Common myeloid progenitor, CD34-positive (primary cell): ENCODE data around the gene PSME3.
"Not testable (repeated sequence)": the region's sequence is repeated elsewhere in the genome, so short reads cannot be mapped to it uniquely, and the experiment has no call there.

ENCODE experiments used
- CTCF ChIA-PET: fragments of 350-600 bp; sonication (Branson Sonifier 250); formaldehyde crosslinking; loops from one replicate; lab custom pipeline; 2021; ENCODE audit warnings: antibody characterized with exemption; lab: Charles Lee
- POLR2A ChIA-PET: fragments of 350-600 bp; sonication (Branson Sonifier 250); formaldehyde crosslinking; loops from one replicate; lab custom pipeline; 2021; ENCODE audit warnings: antibody characterized with exemption; lab: Charles Lee
- DNase-seq, 3 donors: peaks; one replicate each; pipeline versions ENCODE4 v3.0.0 to v3.0.0-alpha.2; 2013
- H3K27ac ChIP-seq, 2 experiments: 1 replicate in 1 of 2; 2 replicates in 1 of 2; pipeline ENCODE4 v1.7.0; 2013; ENCODE audit warnings: inconsistent platforms in 2 of 2, low read length in 2 of 2, mild to moderate bottlenecking in 2 of 2, low read depth in 1 of 2, moderate library complexity in 1 of 2; ENCODE audit not compliant: severe bottlenecking in 2 of 2, insufficient read depth in 1 of 2, poor library complexity in 1 of 2
- H3K27me3 ChIP-seq, 5 experiments: replicated peaks in 2 of 5; 1 replicate in 3 of 5; 2 replicates in 2 of 5; pipeline versions ENCODE4 v1.6.1 to v1.7.0; 2013; ENCODE audit warnings: low read length in 4 of 5, mild to moderate bottlenecking in 2 of 5, moderate library complexity in 2 of 5, inconsistent platforms in 1 of 5; ENCODE audit not compliant: insufficient read depth in 5 of 5, control insufficient read depth in 4 of 5
- H3K36me3 ChIP-seq, 4 experiments: 1 replicate in 2 of 4; 2 replicates in 2 of 4; pipeline versions ENCODE4 v1.6.1 to v1.7.0; 2013; ENCODE audit warnings: low read length in 3 of 4, control low read depth in 1 of 4, mild to moderate bottlenecking in 1 of 4; ENCODE audit not compliant: control insufficient read depth in 4 of 4, insufficient read depth in 4 of 4
- H3K4me1 ChIP-seq, 4 experiments: 1 replicate in 3 of 4; 2 replicates in 1 of 4; pipeline versions ENCODE4 v1.6.1 to v1.7.1; 2013; ENCODE audit warnings: low read length in 3 of 4, mild to moderate bottlenecking in 3 of 4, control low read depth in 1 of 4, inconsistent platforms in 1 of 4, moderate library complexity in 1 of 4; ENCODE audit not compliant: control insufficient read depth in 4 of 4, insufficient read depth in 4 of 4; ENCODE audit errors: control extremely low read depth in 1 of 4
- H3K4me3 ChIP-seq, 7 experiments: 1 replicate in 4 of 7; 2 replicates in 3 of 7; pipeline versions ENCODE4 v1.5.1 to v1.7.0; 2013; ENCODE audit warnings: mild to moderate bottlenecking in 7 of 7, low read length in 6 of 7, moderate library complexity in 6 of 7, inconsistent platforms in 2 of 7, low read depth in 2 of 7, control low read depth in 1 of 7; ENCODE audit not compliant: insufficient read depth in 4 of 7, control insufficient read depth in 1 of 7; ENCODE audit errors: extremely low read depth in 1 of 7
- H3K9me3 ChIP-seq, 5 experiments: 1 replicate in 4 of 5; 2 replicates in 1 of 5; pipeline versions ENCODE4 v1.6.1 to v1.7.1; 2013; ENCODE audit warnings: low read length in 4 of 5, mild to moderate bottlenecking in 2 of 5, inconsistent platforms in 1 of 5, low read depth in 1 of 5, moderate library complexity in 1 of 5; ENCODE audit not compliant: control insufficient read depth in 4 of 5, insufficient read depth in 2 of 5; ENCODE audit errors: control extremely low read depth in 1 of 5
- WGBS: methylation state at CpG from one replicate; pipeline ENCODE4 v1.1.5; 2013; ENCODE audit not compliant: insufficient coverage; 5-methylcytosine and 5-hydroxymethylcytosine counted together

Gene PSME3

GRCh38 chr17:42866216-42866615 is 33.0 kb downstream of the PSME3 start:
- peaks cover 0 to 4% (median 2%) of the 10 kb centered on the region in 5 experiments for H3K9me3 ChIP-seq
- WGBS: 100% methylated on average over 4 of the region's 4 CpGs
- ChIA-PET CTCF (no interaction called here), POLR2A (no interaction called here)
- H3K4me3 ChIP-seq: no peak overlapping the region
- H3K27me3 ChIP-seq: no peaks in the 10 kb centered on the region
- no peak for DNase-seq
- no peaks in the 10 kb centered on the region for H3K36me3 ChIP-seq
- H3K27ac ChIP-seq: no peak overlapping the region
- H3K4me1 ChIP-seq: no peaks in the 10 kb centered on the region

- peaks cover 0 to 4% (median 3%) of the 10 kb centered on the region in 5 experiments for H3K9me3 ChIP-seq
- no peaks in the 10 kb centered on the region for H3K4me1 ChIP-seq
- H3K27me3 ChIP-seq: no peaks in the 10 kb centered on the region
- ChIA-PET POLR2A (no interaction called here), CTCF (interaction anchor here (1.6 kb wide), 1 partner anchor 62 kb away, joined by 4 read pairs; no protein-coding TSS in a partner anchor)
- no peaks in the 10 kb centered on the region for H3K36me3 ChIP-seq
- no peak for DNase-seq
- WGBS: 91% methylated on average over 4 of the region's 12 CpGs
- no peak overlapping the region for H3K4me3 ChIP-seq
- no peak overlapping the region for H3K27ac ChIP-seq
These were observed 33.7 kb downstream of the PSME3 start for GRCh38 chr17:42866631-42867575.

- H3K4me1 ChIP-seq, H3K9me3 ChIP-seq, H3K36me3 ChIP-seq, POLR2A ChIA-PET, H3K27ac ChIP-seq, H3K4me3 ChIP-seq, H3K27me3 ChIP-seq, DNase-seq: not testable (repeated sequence)
- WGBS: 100% methylated on average over 4 of the region's 21 CpGs
- CTCF ChIA-PET: interaction anchor here (1.6 kb wide), 1 partner anchor 61 kb away, joined by 4 read pairs; no protein-coding TSS in a partner anchor
These were observed 34.6 kb downstream of the PSME3 start for GRCh38 chr17:42867694-42868261.

- ChIA-PET POLR2A (no interaction called here), CTCF (interaction anchor here (3.4 kb wide), 1 partner anchor 25 kb away, joined by 16 read pairs; the partner anchor contains the start of gene AOC2)
- Histone ChIP-seq H3K27me3 (no peaks in the 10 kb centered on the region), H3K36me3 (no peaks in the 10 kb centered on the region), H3K27ac (no peak overlapping the region), H3K4me3 (no peak overlapping the region), H3K4me1 (no peaks in the 10 kb centered on the region), H3K9me3 (peaks cover 0 to 4% (median 3%) of the 10 kb centered on the region in 5 experiments)
- DNase-seq: no peak
- WGBS: 95% methylated on average over 5 of the region's 12 CpGs
These were observed 35.1 kb downstream of the PSME3 start for GRCh38 chr17:42868338-42868737.

- H3K27ac ChIP-seq: no peak overlapping the region
- CTCF ChIA-PET: interaction anchor here (3.4 kb wide), 1 partner anchor 28 kb away, joined by 16 read pairs; the partner anchor contains the start of gene AOC2
These were observed 38.5 kb downstream of the PSME3 start for GRCh38 chr17:42871647-42872046.

GRCh38 chr17:42872251-42872965 is 39.2 kb downstream of the PSME3 start:
- ChIA-PET POLR2A (no interaction called here), CTCF (no interaction called here)
- Histone ChIP-seq H3K27me3 (peaks cover 0 to 2% (median 0%) of the 10 kb centered on the region in 5 experiments), H3K36me3 (no peaks in the 10 kb centered on the region), H3K4me1 (no peaks in the 10 kb centered on the region), H3K27ac (no peak overlapping the region), H3K4me3 (no peak overlapping the region), H3K9me3 (peaks cover 0 to 4% (median 3%) of the 10 kb centered on the region in 5 experiments)
- WGBS: 100% methylated on average over 6 of the region's 13 CpGs
- no peak for DNase-seq

More at GRCh38 chr17:42871647-42872046, 38.5 kb downstream of the PSME3 start:
- H3K4me3 ChIP-seq: no peak overlapping the region
- no peaks in the 10 kb centered on the region for H3K27me3 ChIP-seq
- WGBS: 100% methylated on average over 2 of the region's 4 CpGs
- peaks cover 0 to 4% (median 3%) of the 10 kb centered on the region in 5 experiments for H3K9me3 ChIP-seq
- H3K36me3 ChIP-seq: no peaks in the 10 kb centered on the region
- POLR2A ChIA-PET: no interaction called here
- H3K4me1 ChIP-seq: no peaks in the 10 kb centered on the region
- no peak for DNase-seq
